ENCODE measurements around the gene FLRT1. TPM values are rescaled to one million over a fixed set of nuclear protein-coding genes. Genes with fewer than 3 reads are reported as not detected.

FLRT1 gene
- total and polyA plus RNA-seq, 9 donors, result 0.13 to 1.2 (median 0.38) TPM

DNA sequence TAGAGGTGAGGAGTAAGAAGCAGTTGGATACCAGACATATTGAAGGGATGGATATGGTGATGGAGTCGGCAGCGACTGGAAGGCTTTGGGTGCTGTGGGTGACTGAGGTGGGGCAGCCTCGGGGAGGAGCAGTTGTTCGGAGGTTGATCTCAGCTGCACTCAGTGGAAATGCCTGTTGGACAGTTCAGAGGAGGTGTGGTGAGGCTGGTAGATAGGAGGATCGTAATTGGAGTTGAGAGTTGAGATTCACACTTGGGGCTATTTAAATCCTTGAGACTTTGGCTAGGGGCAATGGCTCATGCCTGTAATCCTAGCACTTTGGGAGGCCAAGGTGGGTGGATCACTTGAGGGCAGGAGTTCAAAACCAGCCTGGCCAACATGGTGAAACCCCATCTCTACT is 42.6 kb upstream of the FLRT1 start:
- no peak for DNase-seq
- TF ChIP-seq POLR2A (IDR thresholded peaks at IDR 0.05) (no peak), CTCF (IDR thresholded peaks at IDR 0.05) (no peak), EP300 (IDR thresholded peaks at IDR 0.05) (no peak)
- H3K4me1 ChIP-seq (ENCODE audit: insufficient read depth), result no peaks in the 10 kb centered on the region
- H3K27ac ChIP-seq, result no peak overlapping the region
- 86 to 91% (median 88%) methylated on average over 5 of the region's 5 CpGs for WGBS, 3 donors
- no peaks in the 10 kb centered on the region for H3K9me3 ChIP-seq
- no peak overlapping the region for H3K4me3 ChIP-seq
- intact Hi-C loops (cut with DNase I), result no loop called here
- H3K36me3 ChIP-seq, result no peaks in the 10 kb centered on the region
- H3K27me3 ChIP-seq, result no peaks in the 10 kb centered on the region

DNA sequence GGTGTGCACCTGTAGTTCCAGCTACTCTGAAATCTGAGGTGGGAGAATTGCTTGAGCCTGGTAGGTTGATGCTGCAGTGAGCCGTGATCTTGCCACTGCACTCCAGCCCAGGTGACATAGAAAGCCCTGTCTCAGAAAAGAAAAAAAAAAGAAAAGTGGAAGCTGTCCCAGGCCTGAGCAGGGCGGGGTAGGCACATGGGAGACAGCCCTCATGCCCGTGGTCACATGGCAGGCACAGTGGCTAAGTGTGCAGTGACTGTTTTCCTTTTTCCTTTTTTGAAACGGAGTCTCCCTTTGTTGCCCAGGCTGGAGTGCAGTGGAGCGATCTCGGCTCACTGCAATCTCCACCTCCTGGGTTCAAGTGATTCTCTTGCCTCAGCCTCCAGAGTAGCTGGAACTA is 41.7 kb upstream of the FLRT1 start:
- intact Hi-C loops (cut with DNase I), result no loop called here
- DNase-seq, result no peak
- 82 to 88% (median 85%) methylated on average over 6 of the region's 6 CpGs for WGBS, 3 donors
- no peaks in the 10 kb centered on the region for H3K36me3 ChIP-seq
- H3K27ac ChIP-seq, result no peak overlapping the region
- no peaks in the 10 kb centered on the region for H3K4me1 ChIP-seq (ENCODE audit: insufficient read depth)
- no peaks in the 10 kb centered on the region for H3K27me3 ChIP-seq
- no peak for TF ChIP-seq EP300 (IDR thresholded peaks at IDR 0.05)
- no peak for TF ChIP-seq POLR2A (IDR thresholded peaks at IDR 0.05)
- no peaks in the 10 kb centered on the region for H3K9me3 ChIP-seq
- H3K4me3 ChIP-seq, result no peak overlapping the region

DNA sequence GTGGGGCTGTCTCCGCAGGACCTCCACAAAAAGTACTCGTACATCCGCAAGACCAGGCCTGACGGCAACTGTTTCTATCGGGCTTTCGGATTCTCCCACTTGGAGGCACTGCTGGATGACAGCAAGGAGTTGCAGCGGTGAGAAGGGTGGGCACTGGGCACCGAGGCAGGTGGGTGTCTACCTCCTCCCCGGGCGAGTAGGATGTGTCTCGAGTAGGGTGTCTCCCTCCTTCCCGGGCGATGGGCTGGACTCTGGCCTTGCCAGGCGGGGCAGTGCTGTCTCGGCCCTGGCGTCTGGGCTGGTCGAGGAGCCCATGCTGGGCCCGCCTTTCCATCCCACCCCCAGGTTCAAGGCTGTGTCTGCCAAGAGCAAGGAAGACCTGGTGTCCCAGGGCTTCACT is 39.2 kb upstream of the FLRT1 start:
- no peak overlapping the region for H3K27ac ChIP-seq
- no peaks in the 10 kb centered on the region for H3K9me3 ChIP-seq
- no peaks in the 10 kb centered on the region for H3K27me3 ChIP-seq
- intact Hi-C loops (cut with DNase I), result loop anchor here in 1 of 4 donors (5.0 kb wide), 1 partner anchor 156 kb away; no protein-coding TSS in a partner anchor
- H3K36me3 ChIP-seq, result no peaks in the 10 kb centered on the region
- no peak overlapping the region for H3K4me3 ChIP-seq
- DNase-seq, result no peak
- no peak for TF ChIP-seq POLR2A (IDR thresholded peaks at IDR 0.05)
- 79 to 87% (median 84%) methylated on average over 17 to 18 of the region's 18 CpGs for WGBS, 3 donors
- peaks cover 8% of the 10 kb centered on the region for H3K4me1 ChIP-seq (ENCODE audit: insufficient read depth)

- Histone ChIP-seq H3K36me3 (no peaks in the 10 kb centered on the region), H3K4me3 (no peak overlapping the region), H3K4me1 (ENCODE audit: insufficient read depth) (peaks cover 8% of the 10 kb centered on the region), H3K27me3 (no peaks in the 10 kb centered on the region), H3K27ac (no peak overlapping the region), H3K9me3 (no peaks in the 10 kb centered on the region)
- WGBS, 3 donors, result 89 to 92% (median 90%) methylated on average over 27 of the region's 27 CpGs
- no peak for TF ChIP-seq POLR2A (IDR thresholded peaks at IDR 0.05)
- TF ChIP-seq EP300 (IDR thresholded peaks at IDR 0.05), result no peak
- no peak for DNase-seq
- intact Hi-C loops (cut with DNase I), result loop anchor here in 1 of 4 donors (5.0 kb wide), 1 partner anchor 155 kb away; no protein-coding TSS in a partner anchor
Measured at GRCh38 chr11:63997104-63997700, 38.5 kb upstream of the FLRT1 start.

GRCh38 chr11:63997801-63998337 is 37.9 kb upstream of the FLRT1 start:
- Histone ChIP-seq H3K4me3 (no peak overlapping the region), H3K9me3 (no peaks in the 10 kb centered on the region), H3K36me3 (no peaks in the 10 kb centered on the region), H3K4me1 (ENCODE audit: insufficient read depth) (peaks cover 8% of the 10 kb centered on the region), H3K27ac (no peak overlapping the region), H3K27me3 (no peaks in the 10 kb centered on the region)
- TF ChIP-seq EP300 (IDR thresholded peaks at IDR 0.05), result no peak
- TF ChIP-seq POLR2A (IDR thresholded peaks at IDR 0.05), result no peak
- WGBS, 3 donors, result 71 to 80% (median 73%) methylated on average over 11 of the region's 11 CpGs
- intact Hi-C loops (cut with DNase I), result loop anchor here in 1 of 4 donors (5.0 kb wide), 1 partner anchor 154 kb away; no protein-coding TSS in a partner anchor
- no peak for DNase-seq

DNA sequence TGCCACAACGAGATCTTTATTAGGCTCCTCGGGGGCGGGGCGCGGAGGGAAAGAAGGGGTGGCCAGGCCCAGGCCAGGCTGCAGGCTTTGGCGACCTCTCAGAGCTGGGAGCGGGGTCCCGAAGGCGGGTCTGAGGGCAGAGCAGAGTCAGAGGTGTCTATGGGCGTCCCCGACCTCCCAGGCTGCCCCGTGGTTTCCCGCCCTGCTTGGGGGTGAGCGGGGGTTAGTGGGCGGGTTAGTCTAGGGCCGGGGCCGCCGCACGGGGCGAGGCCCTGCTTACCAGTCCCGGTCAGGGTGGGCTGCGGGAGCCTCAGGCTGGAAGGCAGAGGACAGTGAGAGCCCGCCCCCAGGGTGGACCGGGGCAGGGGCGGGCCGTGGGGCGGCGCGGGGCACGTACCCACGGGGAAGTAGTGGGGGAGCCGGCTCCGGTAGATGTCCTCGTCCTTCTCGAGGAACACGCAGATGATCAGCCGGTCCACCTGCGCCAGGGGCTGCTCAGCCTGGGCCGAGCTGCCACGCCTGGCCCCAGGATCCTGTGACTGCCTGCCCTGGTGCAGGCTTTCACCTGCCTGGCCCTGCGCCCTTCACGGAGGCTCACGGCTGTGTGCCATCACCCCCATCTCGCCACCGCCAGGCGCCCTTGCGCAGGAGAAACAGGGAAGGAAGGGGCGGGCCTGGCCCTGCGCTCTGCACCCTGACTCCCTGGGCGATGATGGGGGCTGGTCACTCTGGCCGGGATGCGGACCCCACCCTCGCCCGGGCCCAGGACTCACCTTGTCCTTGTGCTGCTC is 37.0 kb upstream of the FLRT1 start:
- WGBS, 3 donors, result 78 to 83% (median 82%) methylated on average over 38 to 54 of the region's 54 CpGs
- Histone ChIP-seq H3K4me1 (ENCODE audit: insufficient read depth) (peaks cover 8% of the 10 kb centered on the region), H3K4me3 (no peak overlapping the region), H3K27ac (no peak overlapping the region), H3K36me3 (no peaks in the 10 kb centered on the region), H3K27me3 (no peaks in the 10 kb centered on the region), H3K9me3 (no peaks in the 10 kb centered on the region)
- TF ChIP-seq EP300 (IDR thresholded peaks at IDR 0.05) (no peak), CTCF (IDR thresholded peaks at IDR 0.05) (no peak), POLR2A (IDR thresholded peaks at IDR 0.05) (no peak)
- peak in 1 of 5 donors; percentile 50 for DNase-seq
- intact Hi-C loops (cut with DNase I), result loop anchor here in 1 of 4 donors (5.0 kb wide), 1 partner anchor 154 kb away; no protein-coding TSS in a partner anchor

Data from ovary (tissue), 9 donors.